Measurements from ENCODE around the gene MGST2.
"Not testable (repeated sequence)": the region's sequence is repeated elsewhere in the genome, so short reads cannot be mapped to it uniquely, and the experiment has no call there.

The MGST2 gene

GRCh38 chr4:139672732-139673131, 7.1 kb downstream of the MGST2 start:
- DNase-seq, result no peak

- no peak for DNase-seq
These were observed 9.4 kb downstream of the MGST2 start for GRCh38 chr4:139674875-139675550.

GRCh38 chr4:139675651-139676050, 10.0 kb downstream of the MGST2 start:
- no peak for DNase-seq

GRCh38 chr4:139676365-139676764, 10.7 kb downstream of the MGST2 start:
- DNase-seq, result no peak

- no peak for DNase-seq
These were observed 11.4 kb downstream of the MGST2 start for GRCh38 chr4:139676913-139677585.

- DNase-seq, result no peak
These were observed 16.7 kb downstream of the MGST2 start for GRCh38 chr4:139682309-139682708.

GRCh38 chr4:139682741-139683151, 17.1 kb downstream of the MGST2 start:
- DNase-seq, result no peak

- no peak for DNase-seq
These were observed 18.7 kb downstream of the MGST2 start for GRCh38 chr4:139684351-139684750.

GRCh38 chr4:139685180-139685579, 19.6 kb downstream of the MGST2 start:
- DNase-seq, result no peak

GRCh38 chr4:139686130-139686529, 20.5 kb downstream of the MGST2 start:
- DNase-seq, result no peak

GRCh38 chr4:139686988-139687387, 21.4 kb downstream of the MGST2 start:
- DNase-seq, result no peak

GRCh38 chr4:139689093-139689722, 23.6 kb downstream of the MGST2 start:
- DNase-seq, result no peak

- DNase-seq, result no peak
These were observed 24.8 kb downstream of the MGST2 start for GRCh38 chr4:139690419-139690818.

- DNase-seq, result no peak
These were observed 26.8 kb downstream of the MGST2 start for GRCh38 chr4:139692309-139693012.

- DNase-seq, result no peak
These were observed 29.0 kb downstream of the MGST2 start for GRCh38 chr4:139694522-139695107.

GRCh38 chr4:139696491-139696890, 30.9 kb downstream of the MGST2 start:
- no peak for DNase-seq

GRCh38 chr4:139698167-139698925, 32.7 kb downstream of the MGST2 start:
- DNase-seq, result not testable (repeated sequence)

- DNase-seq, result no peak
These were observed 34.9 kb downstream of the MGST2 start for GRCh38 chr4:139700568-139700967.

- no peak for DNase-seq
These were observed 39.4 kb downstream of the MGST2 start for GRCh38 chr4:139704915-139705485.

- DNase-seq, result no peak
These were observed 44.0 kb downstream of the MGST2 start for GRCh38 chr4:139709660-139710059.

GRCh38 chr4:139710073-139710472, 44.5 kb downstream of the MGST2 start:
- no peak for DNase-seq

GRCh38 chr4:139711461-139711860, 45.8 kb downstream of the MGST2 start:
- no peak for DNase-seq
